Measurements from ENCODE around the gene CTNNA2.
A peak's percentile ranks its signal among the peaks of the same experiment; 100 is the strongest.

The CTNNA2 gene

GRCh38 chr2:79700651-79701050 is 187.8 kb downstream of the CTNNA2 start:
- Histone ChIP-seq H3K4me3 (ENCODE audit: low read depth, low read length) (no peak overlapping the region), H3K27ac (ENCODE audit: low read depth, low read length) (no peak overlapping the region), H3K79me2 (ENCODE audit: control insufficient read depth, insufficient read depth, low read length, unreplicated experiment) (no peaks in the 10 kb centered on the region), H3K36me3 (ENCODE audit: insufficient read depth, low read length) (no peaks in the 10 kb centered on the region), H3K4me1 (ENCODE audit: control insufficient read depth, insufficient read depth, low read length, unreplicated experiment) (peaks cover 8% of the 10 kb centered on the region), H2AFZ (ENCODE audit: low read length, unreplicated experiment) (no peak overlapping the region), H3K27me3 (ENCODE audit: insufficient read depth, low read length) (no peaks in the 10 kb centered on the region)

- H3K79me2 ChIP-seq (ENCODE audit: control insufficient read depth, insufficient read depth, low read length, unreplicated experiment), result no peaks in the 10 kb centered on the region
- H2AFZ ChIP-seq (ENCODE audit: low read length, unreplicated experiment), result no peak overlapping the region
- peaks cover 8% of the 10 kb centered on the region for H3K4me1 ChIP-seq (ENCODE audit: control insufficient read depth, insufficient read depth, low read length, unreplicated experiment)
- H3K36me3 ChIP-seq (ENCODE audit: insufficient read depth, low read length), result no peaks in the 10 kb centered on the region
- no peak overlapping the region for H3K4me3 ChIP-seq (ENCODE audit: low read depth, low read length)
- H3K27me3 ChIP-seq (ENCODE audit: insufficient read depth, low read length), result no peaks in the 10 kb centered on the region
- no peak overlapping the region for H3K27ac ChIP-seq (ENCODE audit: low read depth, low read length)
Observed at GRCh38 chr2:79702905-79703304, 190.1 kb downstream of the CTNNA2 start.

DNA sequence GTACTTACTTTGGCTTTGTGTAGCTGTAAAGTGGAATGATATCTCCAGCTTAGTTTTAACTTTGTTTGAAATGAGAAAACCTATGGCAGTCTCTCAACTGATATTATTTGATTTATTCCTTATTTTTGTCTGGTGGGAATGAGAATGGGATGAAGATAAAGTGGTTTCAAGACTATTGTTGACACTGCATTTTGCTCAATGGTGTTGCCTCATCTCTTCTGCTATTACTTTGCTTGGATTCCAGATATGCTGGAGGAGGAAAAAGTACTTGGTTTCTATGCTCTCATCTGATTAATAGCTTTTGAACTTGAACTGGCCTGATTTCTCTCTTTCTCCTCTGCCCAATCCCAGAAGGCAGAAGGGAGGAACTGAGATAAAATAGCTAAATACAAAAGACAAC is 198.2 kb downstream of the CTNNA2 start:
- H3K79me2 ChIP-seq (ENCODE audit: control insufficient read depth, insufficient read depth, low read length, unreplicated experiment), result no peaks in the 10 kb centered on the region
- H3K27ac ChIP-seq (ENCODE audit: low read depth, low read length), result no peak overlapping the region
- no peaks in the 10 kb centered on the region for H3K36me3 ChIP-seq (ENCODE audit: insufficient read depth, low read length)
- H3K27me3 ChIP-seq (ENCODE audit: insufficient read depth, low read length), result no peaks in the 10 kb centered on the region
- no peak overlapping the region for H2AFZ ChIP-seq (ENCODE audit: low read length, unreplicated experiment)
- no peak overlapping the region for H3K4me3 ChIP-seq (ENCODE audit: low read depth, low read length)
- H3K4me1 ChIP-seq (ENCODE audit: control insufficient read depth, insufficient read depth, low read length, unreplicated experiment), result no peaks in the 10 kb centered on the region

GRCh38 chr2:79713131-79713785 is 200.4 kb downstream of the CTNNA2 start:
- no peak overlapping the region for H2AFZ ChIP-seq (ENCODE audit: low read length, unreplicated experiment)
- H3K36me3 ChIP-seq (ENCODE audit: insufficient read depth, low read length), result no peaks in the 10 kb centered on the region
- H3K27me3 ChIP-seq (ENCODE audit: insufficient read depth, low read length), result no peaks in the 10 kb centered on the region
- no peak overlapping the region for H3K27ac ChIP-seq (ENCODE audit: low read depth, low read length)
- peaks cover 19% of the 10 kb centered on the region for H3K4me1 ChIP-seq (ENCODE audit: control insufficient read depth, insufficient read depth, low read length, unreplicated experiment)
- no peak overlapping the region for H3K4me3 ChIP-seq (ENCODE audit: low read depth, low read length)
- no peaks in the 10 kb centered on the region for H3K79me2 ChIP-seq (ENCODE audit: control insufficient read depth, insufficient read depth, low read length, unreplicated experiment)

- Histone ChIP-seq H3K27me3 (ENCODE audit: insufficient read depth, low read length) (no peaks in the 10 kb centered on the region), H3K27ac (ENCODE audit: low read depth, low read length) (no peak overlapping the region), H2AFZ (ENCODE audit: low read length, unreplicated experiment) (no peak overlapping the region), H3K4me1 (ENCODE audit: control insufficient read depth, insufficient read depth, low read length, unreplicated experiment) (peaks cover 19% of the 10 kb centered on the region), H3K36me3 (ENCODE audit: insufficient read depth, low read length) (no peaks in the 10 kb centered on the region), H3K4me3 (ENCODE audit: low read depth, low read length) (no peak overlapping the region), H3K79me2 (ENCODE audit: control insufficient read depth, insufficient read depth, low read length, unreplicated experiment) (no peaks in the 10 kb centered on the region)
Observed at GRCh38 chr2:79714283-79714682, 201.4 kb downstream of the CTNNA2 start.

GRCh38 chr2:79715338-79715737 is 202.5 kb downstream of the CTNNA2 start:
- no peaks in the 10 kb centered on the region for H3K36me3 ChIP-seq (ENCODE audit: insufficient read depth, low read length)
- H2AFZ ChIP-seq (ENCODE audit: low read length, unreplicated experiment), result no peak overlapping the region
- H3K4me3 ChIP-seq (ENCODE audit: low read depth, low read length), result no peak overlapping the region
- no peaks in the 10 kb centered on the region for H3K27me3 ChIP-seq (ENCODE audit: insufficient read depth, low read length)
- H3K27ac ChIP-seq (ENCODE audit: low read depth, low read length), result no peak overlapping the region
- H3K4me1 ChIP-seq (ENCODE audit: control insufficient read depth, insufficient read depth, low read length, unreplicated experiment), result peaks cover 19% of the 10 kb centered on the region
- no peaks in the 10 kb centered on the region for H3K79me2 ChIP-seq (ENCODE audit: control insufficient read depth, insufficient read depth, low read length, unreplicated experiment)

GRCh38 chr2:79716266-79716665 is 203.4 kb downstream of the CTNNA2 start:
- H3K79me2 ChIP-seq (ENCODE audit: control insufficient read depth, insufficient read depth, low read length, unreplicated experiment), result no peaks in the 10 kb centered on the region

DNA sequence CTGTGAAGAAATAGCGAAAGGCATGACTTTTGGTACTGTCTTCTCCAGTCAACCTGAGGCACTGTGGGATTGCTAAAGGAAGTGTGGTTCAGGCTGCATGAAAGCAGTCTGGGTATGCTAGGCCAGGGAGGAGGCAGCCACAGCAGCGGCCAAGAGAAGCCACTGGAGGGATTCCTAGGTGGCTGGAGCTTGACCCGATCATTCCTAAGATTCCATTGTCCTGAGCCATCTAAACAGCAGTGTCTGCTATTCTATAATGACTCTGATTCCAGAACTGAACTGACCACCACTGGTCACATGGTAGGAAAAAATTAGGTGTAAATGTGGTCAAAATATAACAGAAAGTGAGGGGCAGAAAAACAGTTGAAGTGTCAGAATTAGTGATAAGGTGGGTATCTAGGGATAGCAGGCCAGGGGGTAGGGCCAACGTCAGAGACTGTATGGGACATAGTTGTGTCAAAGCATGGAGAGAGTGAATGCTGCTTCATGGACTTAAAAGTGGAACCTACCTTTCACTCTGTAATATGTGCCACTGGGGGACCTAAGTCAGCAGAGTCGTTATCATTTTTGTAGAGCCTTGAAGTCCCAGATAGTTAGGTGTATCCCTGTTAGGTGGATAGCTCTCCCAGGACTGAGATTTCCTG is 204.6 kb downstream of the CTNNA2 start:
- Histone ChIP-seq H3K4me1 (ENCODE audit: control insufficient read depth, insufficient read depth, low read length, unreplicated experiment) (peaks cover 32% of the 10 kb centered on the region), H3K79me2 (ENCODE audit: control insufficient read depth, insufficient read depth, low read length, unreplicated experiment) (no peaks in the 10 kb centered on the region), H2AFZ (ENCODE audit: low read length, unreplicated experiment) (peak overlapping the region; percentile 66), H3K4me3 (ENCODE audit: low read depth, low read length) (peak overlapping the region; percentile 31; the same call in 1 of the 2 replicates), H3K36me3 (ENCODE audit: insufficient read depth, low read length) (no peaks in the 10 kb centered on the region), H3K27ac (ENCODE audit: low read depth, low read length) (peak overlapping the region; percentile 72), H3K27me3 (ENCODE audit: insufficient read depth, low read length) (no peaks in the 10 kb centered on the region)

More at GRCh38 chr2:79716266-79716665, 203.4 kb downstream of the CTNNA2 start:
- no peak overlapping the region for H3K4me3 ChIP-seq (ENCODE audit: low read depth, low read length)
- peaks cover 20% of the 10 kb centered on the region for H3K4me1 ChIP-seq (ENCODE audit: control insufficient read depth, insufficient read depth, low read length, unreplicated experiment)
- no peak overlapping the region; the same call in 1 of the 2 replicates for H3K27ac ChIP-seq (ENCODE audit: low read depth, low read length)
- H2AFZ ChIP-seq (ENCODE audit: low read length, unreplicated experiment), result no peak overlapping the region
- no peaks in the 10 kb centered on the region for H3K27me3 ChIP-seq (ENCODE audit: insufficient read depth, low read length)
- no peaks in the 10 kb centered on the region for H3K36me3 ChIP-seq (ENCODE audit: insufficient read depth, low read length)

- Histone ChIP-seq H3K36me3 (ENCODE audit: insufficient read depth, low read length) (no peaks in the 10 kb centered on the region), H3K27me3 (ENCODE audit: insufficient read depth, low read length) (no peaks in the 10 kb centered on the region), H3K4me1 (ENCODE audit: control insufficient read depth, insufficient read depth, low read length, unreplicated experiment) (peaks cover 49% of the 10 kb centered on the region), H3K79me2 (ENCODE audit: control insufficient read depth, insufficient read depth, low read length, unreplicated experiment) (no peaks in the 10 kb centered on the region), H3K27ac (ENCODE audit: low read depth, low read length) (no peak overlapping the region), H3K4me3 (ENCODE audit: low read depth, low read length) (no peak overlapping the region), H2AFZ (ENCODE audit: low read length, unreplicated experiment) (no peak overlapping the region)
Observed at GRCh38 chr2:79721061-79721460, 208.2 kb downstream of the CTNNA2 start.

- Histone ChIP-seq H3K27ac (ENCODE audit: low read depth, low read length) (peak overlapping the region; percentile 11; the same call in 1 of the 2 replicates), H3K27me3 (ENCODE audit: insufficient read depth, low read length) (no peaks in the 10 kb centered on the region), H3K4me1 (ENCODE audit: control insufficient read depth, insufficient read depth, low read length, unreplicated experiment) (peaks cover 42% of the 10 kb centered on the region), H3K79me2 (ENCODE audit: control insufficient read depth, insufficient read depth, low read length, unreplicated experiment) (no peaks in the 10 kb centered on the region), H3K36me3 (ENCODE audit: insufficient read depth, low read length) (no peaks in the 10 kb centered on the region), H2AFZ (ENCODE audit: low read length, unreplicated experiment) (no peak overlapping the region), H3K4me3 (ENCODE audit: low read depth, low read length) (no peak overlapping the region)
Observed at GRCh38 chr2:79721966-79722365, 209.1 kb downstream of the CTNNA2 start.

DNA sequence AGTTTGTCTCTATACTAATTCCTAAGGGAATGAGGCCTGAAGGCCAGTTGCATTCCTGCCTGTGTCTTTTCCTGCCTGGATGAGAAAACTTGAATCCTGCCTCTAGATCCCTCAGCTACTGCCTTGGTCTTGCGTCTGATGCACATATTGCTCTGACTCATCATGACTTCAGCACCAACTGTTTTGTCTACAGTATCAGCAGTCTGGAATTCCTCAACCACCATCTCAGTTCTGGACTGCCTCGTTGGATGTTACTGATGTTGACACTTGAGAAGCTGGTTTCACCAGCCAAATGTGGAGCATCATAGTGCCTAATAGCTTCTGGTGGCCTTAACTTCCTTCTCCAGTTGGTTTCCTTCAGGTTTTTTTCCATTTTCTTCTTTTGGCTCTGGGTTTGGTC is 211.0 kb downstream of the CTNNA2 start:
- Histone ChIP-seq H3K4me1 (ENCODE audit: control insufficient read depth, insufficient read depth, low read length, unreplicated experiment) (peaks cover 30% of the 10 kb centered on the region), H3K4me3 (ENCODE audit: low read depth, low read length) (peak overlapping the region; percentile 24; the same call in 1 of the 2 replicates), H3K79me2 (ENCODE audit: control insufficient read depth, insufficient read depth, low read length, unreplicated experiment) (no peaks in the 10 kb centered on the region), H3K27me3 (ENCODE audit: insufficient read depth, low read length) (no peaks in the 10 kb centered on the region), H3K27ac (ENCODE audit: low read depth, low read length) (peak overlapping the region; percentile 88), H2AFZ (ENCODE audit: low read length, unreplicated experiment) (no peak overlapping the region), H3K36me3 (ENCODE audit: insufficient read depth, low read length) (no peaks in the 10 kb centered on the region)

Measured in ACC112 (cell line).